MM.1S (cell line): ENCODE data around the gene DEPDC7.
"Not testable (repeated sequence)": the region's sequence is repeated elsewhere in the genome, so short reads cannot be mapped to it uniquely, and the experiment has no call there.

Source experiments
- CTCF ChIP-seq: fragments of 300-600 bp; sonication (generic); IDR thresholded peaks from 2 replicates; pipeline ENCODE4 v1.5.1; 2016; ENCODE audit warnings: antibody characterized with exemption, low read length, mixed read lengths
- EZH2 ChIP-seq: fragments of 300-600 bp; sonication (generic); optimal IDR thresholded peaks from 2 replicates; pipeline ENCODE3; 2017; ENCODE audit warnings: low read depth, mild to moderate bottlenecking, antibody characterized with exemption, low read length, mixed read lengths
- EZH2phosphoT487 ChIP-seq: fragments of 300-600 bp; sonication (generic); IDR thresholded peaks from 2 replicates; pipeline ENCODE4 v1.6.1; 2018; ENCODE audit warnings: antibody characterized with exemption, low read length

DNA sequence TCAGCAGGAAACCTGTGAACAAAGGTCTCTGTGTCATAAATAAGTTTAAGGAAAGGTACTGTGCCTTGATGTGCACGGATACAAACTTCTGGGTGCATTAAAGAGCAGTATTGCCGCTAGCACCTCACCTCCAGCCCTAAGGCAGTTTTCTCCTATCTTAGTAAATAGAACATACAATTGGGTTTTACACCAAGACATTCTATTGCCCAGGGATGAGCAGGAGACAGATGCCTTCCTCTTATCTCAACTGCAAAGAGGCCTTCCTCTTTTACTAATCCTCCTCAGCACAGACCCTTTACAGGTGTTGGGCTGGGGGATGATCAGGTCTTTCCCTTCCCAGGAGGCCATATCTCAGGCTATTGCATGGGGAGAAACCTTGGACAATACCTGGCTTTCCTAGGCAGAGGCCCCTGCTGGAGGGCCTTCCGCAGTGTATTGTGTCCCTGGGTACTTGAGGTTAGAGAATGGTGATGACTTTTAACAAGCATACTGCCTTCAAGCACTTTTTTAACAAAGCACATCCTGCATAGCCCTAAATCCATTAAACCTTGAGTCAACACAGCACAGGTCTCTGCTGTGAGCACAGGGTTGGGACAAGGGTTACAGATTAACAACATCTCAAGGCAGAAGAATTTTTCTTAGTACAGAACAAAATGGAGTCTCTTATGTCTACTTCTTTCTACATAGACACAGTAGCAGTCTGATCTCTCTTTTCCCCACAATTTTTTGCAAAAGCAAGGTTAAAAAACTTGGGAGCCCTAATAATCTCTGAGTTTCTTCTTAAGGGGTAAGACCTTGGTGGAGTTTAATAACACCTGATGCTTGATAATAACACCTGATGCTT lies 34.1 kb downstream of the DEPDC7 start:
- TF ChIP-seq EZH2phosphoT487, CTCF, EZH2: not testable (repeated sequence)
